Choroid plexus epithelial cell (primary cell): ENCODE data around the gene LPP.

Experiments used
- DNase-seq: peaks from one replicate; pipeline ENCODE4 v3.0.0-alpha.2; 2010; ENCODE audit warnings: low read depth
- H3K4me3 ChIP-seq: 2 replicates; pipeline ENCODE4 v1.5.1; 2011; ENCODE audit warnings: low read depth, mild to moderate bottlenecking, control low read depth, low read length, moderate library complexity
- CTCF ChIP-seq: conservative IDR thresholded peaks from 2 replicates; pipeline ENCODE4 v1.5.1; 2011; ENCODE audit warnings: low read depth, mild to moderate bottlenecking, control low read depth, inconsistent platforms, low read length, moderate library complexity

LPP gene

GRCh38 chr3:188513662-188514328 lies 359.8 kb downstream of the LPP start:
- peak; percentile 4 for TF ChIP-seq CTCF
- DNase-seq, result no peak
- no peak overlapping the region for H3K4me3 ChIP-seq

DNA sequence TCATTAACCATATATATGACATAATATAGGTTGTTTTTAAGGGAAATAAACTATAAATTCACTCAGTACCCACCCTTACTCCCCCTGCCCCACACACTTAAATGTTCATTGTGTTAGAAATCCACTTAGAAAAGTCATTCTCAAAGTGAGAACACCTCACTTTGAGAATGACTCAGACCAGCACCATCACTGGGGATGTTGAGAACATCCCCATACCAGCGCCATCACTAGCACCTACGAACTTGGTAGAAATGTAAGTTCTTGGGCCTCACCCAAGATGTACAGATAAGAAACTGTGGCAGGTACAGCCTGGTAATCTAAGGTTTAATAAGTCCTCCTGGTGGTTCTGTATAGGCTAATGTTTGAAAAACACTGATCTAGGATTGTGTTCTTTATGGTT lies 362.6 kb downstream of the LPP start:
- H3K4me3 ChIP-seq, result no peak overlapping the region
- TF ChIP-seq CTCF, result no peak
- DNase-seq, result no peak

DNA sequence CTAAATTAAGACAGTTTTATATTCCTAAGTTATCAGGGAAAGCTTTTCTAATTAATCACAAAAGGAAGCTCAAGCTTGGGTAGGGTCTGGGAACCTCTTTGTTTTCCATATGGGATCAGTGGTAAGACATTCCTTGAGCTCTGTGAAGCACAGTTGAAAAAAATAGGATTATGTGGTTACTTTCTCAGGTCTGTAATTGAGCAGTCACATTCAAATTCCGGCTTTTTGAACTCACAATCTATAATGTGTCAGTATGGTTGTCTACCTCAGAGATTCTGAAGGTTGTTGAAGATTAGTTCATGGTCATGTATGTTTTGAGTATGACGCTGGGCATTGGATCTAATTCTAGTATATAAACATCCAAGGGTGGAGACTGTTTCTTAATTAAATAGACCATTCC lies 364.5 kb downstream of the LPP start:
- H3K4me3 ChIP-seq, result no peak overlapping the region
- DNase-seq, result no peak
- no peak for TF ChIP-seq CTCF

DNA sequence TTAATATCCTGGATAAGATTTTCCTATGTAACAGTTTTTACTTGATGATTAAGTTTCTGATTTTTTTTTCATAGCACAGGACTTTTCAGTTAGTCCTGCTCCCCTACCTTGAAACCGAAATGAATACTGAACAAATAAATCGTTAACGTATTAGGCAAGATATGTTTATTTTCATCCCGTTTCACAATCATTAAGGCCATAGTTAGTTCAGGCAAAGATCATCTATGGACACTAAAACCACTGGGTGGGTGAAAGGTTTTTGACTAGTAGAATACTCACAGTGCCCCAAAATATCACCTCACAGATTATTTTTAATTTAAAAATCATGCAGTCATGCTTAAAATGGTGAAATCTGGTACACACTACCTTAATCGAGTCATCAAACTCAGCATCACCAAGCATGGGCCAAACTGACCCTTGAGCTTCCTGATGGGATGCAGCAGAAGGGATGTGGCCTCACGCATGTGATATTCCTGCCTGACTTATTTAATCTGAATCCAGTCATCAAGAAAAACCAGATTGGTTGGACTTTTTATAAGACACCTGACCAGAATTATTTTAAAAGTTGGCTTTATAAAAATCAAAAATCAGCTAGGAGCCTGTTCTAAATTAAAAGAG lies 365.0 kb downstream of the LPP start:
- no peak for TF ChIP-seq CTCF
- H3K4me3 ChIP-seq, result no peak overlapping the region
- DNase-seq, result no peak

GRCh38 chr3:188520466-188520865 lies 366.5 kb downstream of the LPP start:
- H3K4me3 ChIP-seq, result no peak overlapping the region
- peak; percentile 48 for DNase-seq
- TF ChIP-seq CTCF, result no peak

GRCh38 chr3:188522115-188522514 lies 368.2 kb downstream of the LPP start:
- DNase-seq, result no peak
- no peak for TF ChIP-seq CTCF
- no peak overlapping the region for H3K4me3 ChIP-seq

GRCh38 chr3:188523291-188523690 lies 369.3 kb downstream of the LPP start:
- TF ChIP-seq CTCF, result no peak
- DNase-seq, result no peak
- no peak overlapping the region for H3K4me3 ChIP-seq
